Right lobe of liver (tissue), 4 donors: ENCODE data around the gene DEFB110.

Source experiments
- POLR2A ChIP-seq: fragments of 450-650 bp; IDR thresholded peaks from one replicate; pipeline ENCODE4 v1.6.1; 2017; ENCODE audit warnings: antibody characterized with exemption, mild to moderate bottlenecking
- TF ChIP-seq, protein P1 (sequence below), 4 donors: fragments of 200-600 bp in 3 of 4; fragments of 450-650 bp in 1 of 4; IDR thresholded peaks; one replicate each; pipeline versions ENCODE4 v1.5.1 to v1.8.0; 2016 to 2022; ENCODE audit warnings: antibody characterized with exemption in 4 of 4, mild to moderate bottlenecking in 2 of 4
- donor health status: DM: no; HTN: no; CAD: no.
- donor health status: DM: no; HTN: no; CAD: no.
- donor health status: DM: no; HTN: yes; CAD: no.

DNA sequence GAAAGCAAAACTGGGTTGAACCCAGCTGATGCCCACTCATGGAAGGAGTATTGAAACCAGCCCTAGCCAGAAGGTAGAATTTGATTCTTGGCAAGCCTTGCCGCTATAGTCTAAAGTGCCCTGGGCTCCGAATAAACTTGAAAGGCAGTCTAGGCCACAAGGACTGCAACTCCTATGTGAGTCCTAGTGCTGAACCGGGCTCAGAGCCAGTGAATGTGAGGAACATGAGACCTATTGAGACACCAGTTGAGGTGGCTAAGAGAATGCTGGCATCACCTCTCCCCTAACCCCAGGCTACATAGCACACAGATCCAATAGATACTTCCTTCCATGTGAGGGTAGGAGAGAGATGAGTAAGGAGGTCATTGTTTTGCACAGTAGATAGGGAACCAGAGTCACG lies 3.5 kb upstream of the DEFB110 start:
- TF ChIP-seq, protein P1, sequence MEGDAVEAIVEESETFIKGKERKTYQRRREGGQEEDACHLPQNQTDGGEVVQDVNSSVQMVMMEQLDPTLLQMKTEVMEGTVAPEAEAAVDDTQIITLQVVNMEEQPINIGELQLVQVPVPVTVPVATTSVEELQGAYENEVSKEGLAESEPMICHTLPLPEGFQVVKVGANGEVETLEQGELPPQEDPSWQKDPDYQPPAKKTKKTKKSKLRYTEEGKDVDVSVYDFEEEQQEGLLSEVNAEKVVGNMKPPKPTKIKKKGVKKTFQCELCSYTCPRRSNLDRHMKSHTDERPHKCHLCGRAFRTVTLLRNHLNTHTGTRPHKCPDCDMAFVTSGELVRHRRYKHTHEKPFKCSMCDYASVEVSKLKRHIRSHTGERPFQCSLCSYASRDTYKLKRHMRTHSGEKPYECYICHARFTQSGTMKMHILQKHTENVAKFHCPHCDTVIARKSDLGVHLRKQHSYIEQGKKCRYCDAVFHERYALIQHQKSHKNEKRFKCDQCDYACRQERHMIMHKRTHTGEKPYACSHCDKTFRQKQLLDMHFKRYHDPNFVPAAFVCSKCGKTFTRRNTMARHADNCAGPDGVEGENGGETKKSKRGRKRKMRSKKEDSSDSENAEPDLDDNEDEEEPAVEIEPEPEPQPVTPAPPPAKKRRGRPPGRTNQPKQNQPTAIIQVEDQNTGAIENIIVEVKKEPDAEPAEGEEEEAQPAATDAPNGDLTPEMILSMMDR (IDR thresholded peaks at IDR 0.05), result no peak
- TF ChIP-seq POLR2A, result no peak
